HepG2 (cell line): ENCODE measurements around the gene KCNQ1OT1. TPM values are rescaled to one million over a fixed set of nuclear protein-coding genes. Genes with fewer than 3 reads are reported as not detected.

ENCODE experiments used
- ATAC-seq: fragments of 200-7000 bp; cut with Tn5 transposase; 3 replicates; pipeline ENCODE4 v1.9.1; 2020; ENCODE audit warnings: mild to moderate bottlenecking, moderate library complexity
- BruUV-seq: library from RNA; stranded (reverse); fragments of 400-500 nt; replicated peaks from 2 replicates; lab custom pipeline; 2021; lab: Mats Ljungman, UMichigan
- CTCF ChIA-PET: fragments of 300-600 bp; formaldehyde crosslinking; extraction: SDS; loops from one replicate; lab custom pipeline; 2021; ENCODE audit warnings: low total read pairs, inconsistent platforms, low intra/inter-chr PET ratio; lab: Yijun Ruan, JAX
- POLR2A ChIA-PET: fragments of 350-600 bp; sonication (Branson Sonifier 250); formaldehyde crosslinking; loops from one replicate; lab custom pipeline; 2020; ENCODE audit warnings: antibody characterized with exemption, inconsistent platforms; lab: Yijun Ruan, JAX
- DNase-seq: peaks from one replicate; pipeline ENCODE4 v3.0.0-alpha.2; 2015; ENCODE audit warnings: low spot score
- FAIRE-seq: peaks from 3 replicates; lab custom pipeline; 2011; peaks lifted over from hg19 to GRCh38; lab: Jason Lieb, UNC
- H2AFZ ChIP-seq: one replicate; pipeline ENCODE4 v1.6.1; 2011; ENCODE audit warnings: low read length, inconsistent platforms
- H3K27ac ChIP-seq: fragments of 300-600 bp; 3 replicates; pipeline ENCODE4 v1.8.0; 2011; ENCODE audit warnings: mixed run types, mild to moderate bottlenecking, mixed read lengths, low read length, inconsistent platforms; ENCODE audit not compliant: insufficient read depth; ENCODE audit errors: extremely low read length
- H3K27me3 ChIP-seq, 2 experiments: fragments of 200-600 bp in 1 of 2; 2 replicates in 1 of 2; 3 replicates in 1 of 2; pipeline versions ENCODE4 v1.6.0 to v1.8.0; 2011; ENCODE audit warnings: low read length in 2 of 2, mild to moderate bottlenecking in 2 of 2, moderate library complexity in 2 of 2, inconsistent platforms in 1 of 2; ENCODE audit not compliant: insufficient read depth in 2 of 2, control insufficient read depth in 1 of 2
- H3K36me3 ChIP-seq, 2 experiments: fragments of 200-600 bp in 1 of 2; replicated peaks in 1 of 2; 2 replicates in 1 of 2; 3 replicates in 1 of 2; pipeline versions ENCODE4 v1.5.1 to v1.8.0; 2011; ENCODE audit warnings: low read length in 2 of 2, inconsistent platforms in 1 of 2; ENCODE audit not compliant: insufficient read depth in 2 of 2, control insufficient read depth in 1 of 2
- H3K4me1 ChIP-seq: 2 replicates; pipeline ENCODE4 v1.5.1; 2012; ENCODE audit warnings: low read length, inconsistent platforms; ENCODE audit not compliant: insufficient read depth
- H3K4me2 ChIP-seq: 2 replicates; pipeline ENCODE4 v1.6.0; 2011; ENCODE audit warnings: low read depth, low read length, inconsistent platforms
- H3K4me3 ChIP-seq, 3 experiments: fragments of 200-600 bp in 1 of 3; sonication (generic), shearing (Covaris generic) in 1 of 3; replicated peaks in 1 of 3; 2 replicates each; pipeline ENCODE4 v1.5.1; 2011 to 2016; ENCODE audit warnings: low read length in 3 of 3, inconsistent platforms in 2 of 3, low read depth in 2 of 3, mild to moderate bottlenecking in 2 of 3, control low read depth in 1 of 3, mixed read lengths in 1 of 3; ENCODE audit not compliant: insufficient read depth in 1 of 3
- H3K79me2 ChIP-seq: one replicate; pipeline ENCODE4 v1.6.1; 2011; ENCODE audit warnings: low read length, inconsistent platforms; ENCODE audit not compliant: insufficient read depth
- H3K9ac ChIP-seq: 2 replicates; pipeline ENCODE4 v1.6.0; 2011; ENCODE audit warnings: mild to moderate bottlenecking, low read depth, low read length, inconsistent platforms; ENCODE audit not compliant: insufficient read depth
- H3K9me3 ChIP-seq: 2 replicates; pipeline ENCODE4 v1.5.1; 2012; ENCODE audit warnings: mild to moderate bottlenecking, low read length
- H4K20me1 ChIP-seq: 2 replicates; pipeline ENCODE4 v1.6.0; 2011; ENCODE audit warnings: inconsistent platforms, mild to moderate bottlenecking, low read length, moderate library complexity; ENCODE audit not compliant: insufficient read depth
- AGO2 ChIP-seq: fragments of 200-400 bp; formaldehyde crosslinking; optimal IDR thresholded peaks from 2 replicates; pipeline ENCODE3; 2017; ENCODE audit warnings: mild to moderate bottlenecking, low read depth, low read length, moderate library complexity
- CSRNP2 ChIP-seq: sonication (generic); formaldehyde crosslinking; conservative IDR thresholded peaks from 2 replicates; pipeline ENCODE4 v1.8.0; 2022; ENCODE audit warnings: low read depth, missing genetic modification reagents
- HNRNPL ChIP-seq: fragments of 200-400 bp; formaldehyde crosslinking; IDR thresholded peaks from 2 replicates; pipeline ENCODE4 v1.6.1; 2017; ENCODE audit warnings: mild to moderate bottlenecking, low read depth, low read length
- KDM4B ChIP-seq: sonication (generic); formaldehyde crosslinking; IDR thresholded peaks from 2 replicates; pipeline ENCODE4 v1.4.0; 2020; ENCODE audit warnings: missing genetic modification reagents
- KLF13 ChIP-seq: sonication (generic); formaldehyde crosslinking; IDR thresholded peaks from 2 replicates; pipeline ENCODE4 v1.4.0; 2020; ENCODE audit warnings: mild to moderate bottlenecking, missing genetic modification reagents
- MYC ChIP-seq: sonication (generic); formaldehyde crosslinking; IDR thresholded peaks from 2 replicates; pipeline ENCODE4 v1.9.0; 2021; ENCODE audit warnings: missing genetic modification reagents, borderline replicate concordance
- NR2F6 ChIP-seq, 2 experiments: IDR thresholded peaks; 2 replicates each; pipeline ENCODE4 v1.6.1; 2016; ENCODE audit warnings: antibody characterized with exemption in 1 of 2, mild to moderate bottlenecking in 1 of 2
- PLRG1 ChIP-seq: fragments of 450-650 bp; conservative IDR thresholded peaks from 2 replicates; pipeline ENCODE4 v1.6.1; 2016
- SRY ChIP-seq: sonication (generic); formaldehyde crosslinking; IDR thresholded peaks from 2 replicates; pipeline ENCODE4 v1.8.0; 2022; ENCODE audit warnings: mild to moderate bottlenecking, missing genetic modification reagents
- XRCC5 ChIP-seq: fragments of 200-400 bp; formaldehyde crosslinking; optimal IDR thresholded peaks from 2 replicates; pipeline ENCODE3; 2017; ENCODE audit warnings: mild to moderate bottlenecking, low read length
- ZFP90 ChIP-seq: sonication (generic); formaldehyde crosslinking; IDR thresholded peaks from 2 replicates; pipeline ENCODE4 v1.8.0; 2022; ENCODE audit warnings: missing genetic modification reagents, mild to moderate bottlenecking, inconsistent platforms, borderline replicate concordance
- ZFX ChIP-seq: sonication (generic); formaldehyde crosslinking; IDR thresholded peaks from 2 replicates; pipeline ENCODE4 v1.4.0; 2020; ENCODE audit warnings: mild to moderate bottlenecking, low read depth, missing genetic modification reagents, moderate library complexity
- ZNF17 ChIP-seq: sonication (generic); formaldehyde crosslinking; IDR thresholded peaks from 2 replicates; pipeline ENCODE4 v1.5.0; 2020; ENCODE audit warnings: mild to moderate bottlenecking, missing genetic modification reagents
- ZNF597 ChIP-seq: sonication (generic); formaldehyde crosslinking; IDR thresholded peaks from 2 replicates; pipeline ENCODE4 v1.5.0; 2020; ENCODE audit warnings: missing genetic modification reagents
- ZNF788 ChIP-seq: sonication (generic); formaldehyde crosslinking; IDR thresholded peaks from 2 replicates; pipeline ENCODE4 v1.5.0; 2020; ENCODE audit warnings: mild to moderate bottlenecking, missing genetic modification reagents, borderline replicate concordance
- WGBS: methylation state at CpG from one replicate; pipeline ENCODE4 v1.1.6; 2017; ENCODE audit warnings: low lambda C conversion rate; 5-methylcytosine and 5-hydroxymethylcytosine counted together
- in situ Hi-C: cut with HindIII; loops from 2 replicates; pipeline ENCODE4 v1.10.0; 2017; ENCODE audit warnings: low pct_unique_long_range_greater_than_20kb; ENCODE audit not compliant: extremely low pct_ligation_motif_present
- intact Hi-C: fragments of 100-400 bp; cut with micrococcal nuclease; formaldehyde crosslinking; loops from one replicate; pipeline ENCODE4 v1.10.0; 2022; ENCODE audit not compliant: unreplicated experiment
- polyA plus RNA-seq, 8 experiments: library from polyadenylated mRNA; depleted of rRNA in 3 of 8; stranded (reverse) in 7 of 8; unstranded in 1 of 8; fragments of >200 nt; fragmentation: Illumina TruSeq in 4 of 8; extraction: Trizol in 4 of 8; gene quantifications; 2 replicates each; pipeline versions ENCODE4 v1.2.1 to v1.2.3, GENCODE V29; 2011 to 2016; ENCODE audit warnings: low read depth in 4 of 8, missing spikeins in 1 of 8, mixed read lengths in 1 of 8; ENCODE audit not compliant: insufficient read depth in 1 of 8
- total RNA-seq, 5 experiments: library from RNA; depleted of rRNA; stranded (reverse); fragments of >200 nt; fragmentation: Illumina TruSeq; extraction: Trizol; gene quantifications; 2 replicates each; pipeline ENCODE4 v1.2.3, GENCODE V29; 2016; ENCODE audit warnings: low read depth in 1 of 5

KCNQ1OT1 gene
- total and polyA plus RNA-seq, 2 of the 13 experiments (the other 11 are each of a cell fraction or from before 2014, with no cell fraction given), result 1.3 to 18.9 TPM

GRCh38 chr11:2689651-2690575, 9.9 kb downstream of the KCNQ1OT1 start (continued):
- TF ChIP-seq AGO2, result peak; percentile 81
- peak; percentile 42; the same call in 1 of the 2 replicates for TF ChIP-seq ZFX
- TF ChIP-seq ZFP90 (CRISPR knock-in tag), result no peak
- no peak for TF ChIP-seq ZNF17 (CRISPR knock-in tag)
- no peak for TF ChIP-seq PLRG1
- TF ChIP-seq XRCC5, result peak; percentile 24
- no peak for TF ChIP-seq KLF13 (CRISPR knock-in tag)
- 0 out of 2 replicates have a peak, but pooled peaks have one; percentile 16 for TF ChIP-seq NR2F6 (IDR thresholded peaks at IDR 0.05)
- TF ChIP-seq NR2F6 (CRISPR knock-in tag; IDR thresholded peaks at IDR 0.05), result no peak
- TF ChIP-seq ZNF788, result peak; percentile 28; the same call in 1 of the 2 replicates

GRCh38 chr11:2688381-2689231, 11.2 kb downstream of the KCNQ1OT1 start:
- Histone ChIP-seq H3K4me3 (peak overlapping the region in 1 of 3 experiments; percentile 1; a peak in 1 of 6 replicates), H3K9me3 (no peaks in the 10 kb centered on the region), H3K79me2 (peaks cover 100% of the 10 kb centered on the region), H3K27ac (peak overlapping the region; percentile 45), H2AFZ (no peak overlapping the region), H3K9ac (no peak overlapping the region), H4K20me1 (peaks cover 100% of the 10 kb centered on the region), H3K27me3 (no peaks in the 10 kb centered on the region), H3K4me2 (peak overlapping the region; percentile 78; the same call in 1 of the 2 replicates), H3K36me3 (peaks cover 54 to 96% of the 10 kb centered on the region in 2 experiments), H3K4me1 (peaks cover 100% of the 10 kb centered on the region)
- in situ Hi-C loops (no loop called here), intact Hi-C loops (no loop called here)
- ATAC-seq (peak; percentile 2), DNase-seq (no peak), FAIRE-seq (no peak)
- 77% methylated on average over 6 of the region's 6 CpGs for WGBS
- POLR2A ChIA-PET, result interaction anchor here (1.2 to 10.8 kb wide), 4 partner anchors 11 to 214 kb away, joined by 3 to 201 read pairs (median 10); partner anchors contain the start of gene KCNQ1OT1
- CTCF ChIA-PET, result no interaction called here
- no TSS peak for BruUV-seq
- TF ChIP-seq MYC, result 0 out of 2 replicates have a peak, but pooled peaks have one; percentile 17
- no peak for TF ChIP-seq ZNF597 (CRISPR knock-in tag)
- peak; percentile 45; the same call in 1 of the 2 replicates for TF ChIP-seq HNRNPL
- TF ChIP-seq SRY, result 0 out of 2 replicates have a peak, but pooled peaks have one; percentile 39
- TF ChIP-seq CSRNP2 (CRISPR knock-in tag), result no peak
- no peak for TF ChIP-seq KDM4B
